ENCODE measurements around the gene TMEM135.
"Not testable (repeated sequence)": the region's sequence is repeated elsewhere in the genome, so short reads cannot be mapped to it uniquely, and the experiment has no call there.

The TMEM135 gene

GRCh38 chr11:87012089-87012488 is 25.6 kb upstream of the TMEM135 start:
- H3K4me3 Mint-ChIP-seq: no peak overlapping the region
- no peaks in the 10 kb centered on the region for H3K4me1 Mint-ChIP-seq
- H3K27ac Mint-ChIP-seq: no peak overlapping the region
- peaks cover 5% of the 10 kb centered on the region for H3K27me3 Mint-ChIP-seq
- no peak for DNase-seq
- no peaks in the 10 kb centered on the region for H3K9me3 Mint-ChIP-seq
- ATAC-seq: no peak

- no peaks in the 10 kb centered on the region for H3K27me3 Mint-ChIP-seq
- H3K9me3 Mint-ChIP-seq: no peaks in the 10 kb centered on the region
- H3K27ac Mint-ChIP-seq: no peak overlapping the region
- H3K4me1 Mint-ChIP-seq: no peaks in the 10 kb centered on the region
- DNase-seq (no peak), ATAC-seq (no peak)
- H3K4me3 Mint-ChIP-seq: no peak overlapping the region
These were observed 25.1 kb upstream of the TMEM135 start for GRCh38 chr11:87012673-87013072.

GRCh38 chr11:87013912-87014825 is 23.6 kb upstream of the TMEM135 start:
- Mint-ChIP-seq H3K27me3 (no peaks in the 10 kb centered on the region), H3K4me3 (no peak overlapping the region), H3K4me1 (no peaks in the 10 kb centered on the region), H3K9me3 (no peaks in the 10 kb centered on the region), H3K27ac (no peak overlapping the region)
- ATAC-seq: no peak
- no peak for DNase-seq

- ATAC-seq (no peak), DNase-seq (no peak)
- no peak overlapping the region for H3K27ac Mint-ChIP-seq
- H3K4me3 Mint-ChIP-seq: no peak overlapping the region
- H3K9me3 Mint-ChIP-seq: no peaks in the 10 kb centered on the region
- H3K4me1 Mint-ChIP-seq: no peaks in the 10 kb centered on the region
- no peaks in the 10 kb centered on the region for H3K27me3 Mint-ChIP-seq
These were observed 22.1 kb upstream of the TMEM135 start for GRCh38 chr11:87015645-87016044.

GRCh38 chr11:87019613-87020271 is 18.0 kb upstream of the TMEM135 start:
- Mint-ChIP-seq H3K9me3 (no peaks in the 10 kb centered on the region), H3K27ac (peak overlapping the region in 1 of 2 donors; percentile 38), H3K4me1 (no peaks in the 10 kb centered on the region), H3K27me3 (no peaks in the 10 kb centered on the region), H3K4me3 (no peak overlapping the region)
- no peak for ATAC-seq
- no peak for DNase-seq

- H3K4me1 Mint-ChIP-seq: no peaks in the 10 kb centered on the region
- no peaks in the 10 kb centered on the region for H3K9me3 Mint-ChIP-seq
- H3K4me3 Mint-ChIP-seq: no peak overlapping the region
- no peak overlapping the region for H3K27ac Mint-ChIP-seq
- ATAC-seq: no peak
- no peak for DNase-seq
- H3K27me3 Mint-ChIP-seq: no peaks in the 10 kb centered on the region
These were observed 17.4 kb upstream of the TMEM135 start for GRCh38 chr11:87020336-87020735.

GRCh38 chr11:87020764-87021365 is 16.9 kb upstream of the TMEM135 start:
- Mint-ChIP-seq H3K27ac (no peak overlapping the region), H3K27me3 (no peaks in the 10 kb centered on the region), H3K9me3 (no peaks in the 10 kb centered on the region), H3K4me1 (no peaks in the 10 kb centered on the region), H3K4me3 (no peak overlapping the region)
- DNase-seq: no peak
- no peak for ATAC-seq

- ATAC-seq: no peak
- Mint-ChIP-seq H3K9me3 (no peaks in the 10 kb centered on the region), H3K27me3 (no peaks in the 10 kb centered on the region), H3K27ac (no peak overlapping the region), H3K4me1 (no peaks in the 10 kb centered on the region), H3K4me3 (no peak overlapping the region)
- no peak for DNase-seq
These were observed 15.5 kb upstream of the TMEM135 start for GRCh38 chr11:87022254-87022653.

GRCh38 chr11:87022738-87023137 is 15.0 kb upstream of the TMEM135 start:
- Mint-ChIP-seq H3K9me3 (no peaks in the 10 kb centered on the region), H3K27ac (no peak overlapping the region)

GRCh38 chr11:87026415-87026814 is 11.3 kb upstream of the TMEM135 start:
- not testable (repeated sequence) for H3K9me3 Mint-ChIP-seq, H3K4me3 Mint-ChIP-seq, H3K4me1 Mint-ChIP-seq, ATAC-seq, H3K27ac Mint-ChIP-seq, DNase-seq, H3K27me3 Mint-ChIP-seq

More at GRCh38 chr11:87022738-87023137, 15.0 kb upstream of the TMEM135 start:
- DNase-seq (no peak), ATAC-seq (no peak)
- H3K4me3 Mint-ChIP-seq: no peak overlapping the region
- H3K4me1 Mint-ChIP-seq: no peaks in the 10 kb centered on the region
- H3K27me3 Mint-ChIP-seq: no peaks in the 10 kb centered on the region

- H3K27ac Mint-ChIP-seq: no peak overlapping the region
- no peaks in the 10 kb centered on the region for H3K27me3 Mint-ChIP-seq
- DNase-seq (no peak), ATAC-seq (peak; percentile 42)
- no peak overlapping the region for H3K4me3 Mint-ChIP-seq
- peaks cover 6% of the 10 kb centered on the region for H3K4me1 Mint-ChIP-seq
- no peaks in the 10 kb centered on the region for H3K9me3 Mint-ChIP-seq
These were observed 7.2 kb upstream of the TMEM135 start for GRCh38 chr11:87030458-87031054.

- Mint-ChIP-seq H3K4me1 (peaks cover 11% of the 10 kb centered on the region), H3K27me3 (no peaks in the 10 kb centered on the region), H3K4me3 (no peak overlapping the region), H3K9me3 (no peaks in the 10 kb centered on the region), H3K27ac (no peak overlapping the region)
- ATAC-seq: no peak
- no peak for DNase-seq
These were observed 6.1 kb upstream of the TMEM135 start for GRCh38 chr11:87031433-87032170.

- DNase-seq: no peak
- no peaks in the 10 kb centered on the region for H3K9me3 Mint-ChIP-seq
- H3K27ac Mint-ChIP-seq: no peak overlapping the region
- H3K4me3 Mint-ChIP-seq: no peak overlapping the region
- no peaks in the 10 kb centered on the region for H3K27me3 Mint-ChIP-seq
- H3K4me1 Mint-ChIP-seq: peaks cover 21% of the 10 kb centered on the region
- ATAC-seq: no peak
These were observed 4.2 kb upstream of the TMEM135 start for GRCh38 chr11:87033561-87033960.

- ATAC-seq (no peak), DNase-seq (no peak)
- H3K9me3 Mint-ChIP-seq: no peaks in the 10 kb centered on the region
- no peak overlapping the region for H3K27ac Mint-ChIP-seq
- peaks cover 37% of the 10 kb centered on the region for H3K4me1 Mint-ChIP-seq
- no peaks in the 10 kb centered on the region for H3K27me3 Mint-ChIP-seq
- no peak overlapping the region for H3K4me3 Mint-ChIP-seq
These were observed 1.7 kb upstream of the TMEM135 start for GRCh38 chr11:87035976-87036583.

Data from stimulated activated naive CD8-positive, alpha-beta T cell treated with anti-CD3 and anti-CD28 coated beads, Interleukin-15, amount 100 ng/mL, for 72 hours (primary cell).